CD4-positive, alpha-beta T cell (primary cell): ENCODE results near the gene DNAJB12. TPM values are rescaled to one million over a fixed set of nuclear protein-coding genes. Genes with fewer than 3 reads are reported as not detected.

Experiments used
- ATAC-seq: fragments of 200-7000 bp; cut with Tn5 transposase; one replicate; pipeline ENCODE4 v1.10.0; 2022; ENCODE audit warnings: mild to moderate bottlenecking; ENCODE audit not compliant: poor library complexity
- CTCF ChIA-PET: fragments of 350-600 bp; sonication (Branson Sonifier 250); formaldehyde crosslinking; loops from one replicate; lab custom pipeline; 2021; ENCODE audit warnings: antibody characterized with exemption, inconsistent platforms; lab: Charles Lee
- POLR2A ChIA-PET: fragments of 350-600 bp; sonication (Branson Sonifier 250); formaldehyde crosslinking; loops from one replicate; lab custom pipeline; 2021; ENCODE audit warnings: antibody characterized with exemption, inconsistent platforms; lab: Charles Lee
- DNase-seq, 14 experiments: peaks; one replicate each; pipeline ENCODE4 v3.0.0-alpha.2; 2013 to 2020; ENCODE audit warnings: mixed read lengths in 2 of 14
- H3K27ac ChIP-seq, 2 donors: one replicate each; pipeline versions ENCODE4 v1.5.1 to v1.7.0; 2013; ENCODE audit warnings: low read length in 2 of 2, low read depth in 1 of 2, mild to moderate bottlenecking in 1 of 2
- H3K27me3 ChIP-seq, 2 experiments: 1 replicate in 1 of 2; 2 replicates in 1 of 2; pipeline versions ENCODE4 v1.6.1 to v1.7.0; 2013; ENCODE audit warnings: low read length in 2 of 2, control low read depth in 1 of 2, mild to moderate bottlenecking in 1 of 2, moderate library complexity in 1 of 2; ENCODE audit not compliant: insufficient read depth in 2 of 2, control insufficient read depth in 1 of 2
- H3K36me3 ChIP-seq: one replicate; pipeline ENCODE4 v1.6.1; 2013; ENCODE audit warnings: low read length, control low read depth; ENCODE audit not compliant: insufficient read depth
- H3K4me1 ChIP-seq: one replicate; pipeline ENCODE4 v1.6.1; 2013; ENCODE audit warnings: low read length, control low read depth; ENCODE audit not compliant: insufficient read depth
- H3K4me3 ChIP-seq: one replicate; pipeline ENCODE4 v1.5.1; 2013; ENCODE audit warnings: mild to moderate bottlenecking, low read length, moderate library complexity
- H3K9me3 ChIP-seq, 2 experiments: 1 replicate in 1 of 2; 2 replicates in 1 of 2; pipeline versions ENCODE4 v1.6.1 to v1.7.0; 2013; ENCODE audit warnings: low read length in 2 of 2, mild to moderate bottlenecking in 2 of 2, control low read depth in 1 of 2, moderate library complexity in 1 of 2; ENCODE audit not compliant: control insufficient read depth in 1 of 2, insufficient read depth in 1 of 2
- H3K27ac Mint-ChIP-seq: one replicate; pipeline ENCODE4 v1.8.0; 2020; ENCODE audit warnings: mixed read lengths
- H3K27me3 Mint-ChIP-seq: one replicate; pipeline ENCODE4 v1.8.0; 2021; ENCODE audit warnings: mixed read lengths
- H3K36me3 Mint-ChIP-seq: one replicate; pipeline ENCODE4 v1.8.0; 2021; ENCODE audit warnings: low read depth, mixed read lengths
- H3K4me1 Mint-ChIP-seq: one replicate; pipeline ENCODE4 v1.8.0; 2021; ENCODE audit warnings: low read depth, mixed read lengths
- H3K4me3 Mint-ChIP-seq: one replicate; pipeline ENCODE4 v1.8.0; 2020; ENCODE audit warnings: mild to moderate bottlenecking, mixed read lengths
- H3K9me3 Mint-ChIP-seq: one replicate; pipeline ENCODE4 v1.8.0; 2020; ENCODE audit warnings: mixed read lengths
- intact Hi-C, 2 experiments: fragments of 100-400 bp; cut with DNase I in 1 of 2; cut with micrococcal nuclease in 1 of 2; formaldehyde crosslinking; loops; one replicate each; pipeline versions ENCODE4 v1.15.1 to v1.9.0; 2023 to 2025; cut with DNase I, micrococcal nuclease
- total RNA-seq, 174 experiments: library from RNA in 2 of 174; stranded (reverse) in 2 of 174; gene quantifications; one replicate each; pipeline ENCODE4 v1.2.3 and lab custom pipeline; 2021 to 2026
- TF ChIP-seq, protein P1 (sequence below): fragments of 200-600 bp; IDR thresholded peaks from one replicate; pipeline ENCODE4 v1.8.0; 2022; ENCODE audit warnings: antibody characterized with exemption, mild to moderate bottlenecking

Gene DNAJB12
- total RNA-seq, 2 experiments from 2014 or later: 25.2 to 27.0 TPM

DNA sequence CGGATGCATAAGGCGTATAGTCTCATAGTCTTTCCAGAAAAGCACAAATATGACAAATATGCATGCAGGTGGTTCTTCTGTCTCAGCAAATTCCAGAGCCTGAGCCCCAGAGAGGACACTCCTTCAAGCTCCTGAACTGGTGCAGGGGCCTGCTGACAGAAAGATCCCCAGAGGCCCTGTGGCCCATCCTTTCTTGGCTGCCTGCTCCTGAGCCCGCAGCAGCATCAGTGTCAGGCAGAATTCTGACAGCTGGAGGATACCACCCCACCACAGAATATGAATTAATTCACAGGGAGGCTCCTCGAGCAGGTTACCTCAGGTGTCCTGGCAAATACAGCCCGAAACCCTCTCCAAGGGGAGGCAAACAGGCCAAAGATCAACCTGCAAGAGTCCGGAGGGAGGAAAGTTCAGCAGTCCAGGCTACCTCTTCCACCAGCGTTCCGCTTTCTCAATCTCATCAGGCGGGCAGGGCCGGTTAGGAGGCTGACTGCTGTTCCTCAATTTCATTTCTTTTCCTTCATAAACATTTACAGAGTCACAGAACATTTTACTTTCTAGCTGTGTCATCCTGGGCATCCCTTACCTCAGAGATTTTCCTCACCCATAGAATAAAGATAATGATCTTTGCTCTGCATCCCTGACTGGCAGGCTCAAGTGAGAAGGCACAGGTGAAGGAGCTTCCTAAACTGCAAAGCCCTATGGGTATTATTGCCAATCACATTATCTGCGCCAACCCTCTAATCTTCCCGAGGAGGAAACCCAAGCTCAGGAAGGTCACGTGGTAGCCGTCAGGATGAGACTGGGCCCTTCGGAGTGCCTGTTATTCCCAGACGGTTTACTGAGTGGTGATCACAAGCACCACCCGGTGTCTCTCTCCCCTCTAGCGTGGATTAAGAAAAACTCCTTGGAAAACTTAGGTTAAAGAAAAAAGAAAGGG lies 1.4 kb downstream of the DNAJB12 start:
- no peak for ATAC-seq
- Mint-ChIP-seq H3K4me1 (peaks cover 59% of the 10 kb centered on the region), H3K9me3 (no peaks in the 10 kb centered on the region), H3K4me3 (peak overlapping the region; percentile 99), H3K36me3 (peaks cover 56% of the 10 kb centered on the region), H3K27me3 (no peaks in the 10 kb centered on the region), H3K27ac (peak overlapping the region; percentile 92)
- Histone ChIP-seq H3K4me3 (peak overlapping the region; percentile 95), H3K9me3 (no peaks in the 10 kb centered on the region), H3K36me3 (peaks cover 39% of the 10 kb centered on the region), H3K27ac (peak overlapping the region; percentile 95 to 97), H3K4me1 (peaks cover 28% of the 10 kb centered on the region), H3K27me3 (no peaks in the 10 kb centered on the region)
- ChIA-PET POLR2A (interaction anchor here (0.8 kb wide), 1 partner anchor 105 kb away, joined by 3 read pairs; no protein-coding TSS in a partner anchor), CTCF (no interaction called here)
- intact Hi-C loops: loop anchor here in 1 of 2 experiments (10.0 kb wide), 2 partner anchors 978 to 1142 kb away; partner anchors contain the start of gene PPP3CB
- DNase-seq: no peak
- TF ChIP-seq, protein P1, sequence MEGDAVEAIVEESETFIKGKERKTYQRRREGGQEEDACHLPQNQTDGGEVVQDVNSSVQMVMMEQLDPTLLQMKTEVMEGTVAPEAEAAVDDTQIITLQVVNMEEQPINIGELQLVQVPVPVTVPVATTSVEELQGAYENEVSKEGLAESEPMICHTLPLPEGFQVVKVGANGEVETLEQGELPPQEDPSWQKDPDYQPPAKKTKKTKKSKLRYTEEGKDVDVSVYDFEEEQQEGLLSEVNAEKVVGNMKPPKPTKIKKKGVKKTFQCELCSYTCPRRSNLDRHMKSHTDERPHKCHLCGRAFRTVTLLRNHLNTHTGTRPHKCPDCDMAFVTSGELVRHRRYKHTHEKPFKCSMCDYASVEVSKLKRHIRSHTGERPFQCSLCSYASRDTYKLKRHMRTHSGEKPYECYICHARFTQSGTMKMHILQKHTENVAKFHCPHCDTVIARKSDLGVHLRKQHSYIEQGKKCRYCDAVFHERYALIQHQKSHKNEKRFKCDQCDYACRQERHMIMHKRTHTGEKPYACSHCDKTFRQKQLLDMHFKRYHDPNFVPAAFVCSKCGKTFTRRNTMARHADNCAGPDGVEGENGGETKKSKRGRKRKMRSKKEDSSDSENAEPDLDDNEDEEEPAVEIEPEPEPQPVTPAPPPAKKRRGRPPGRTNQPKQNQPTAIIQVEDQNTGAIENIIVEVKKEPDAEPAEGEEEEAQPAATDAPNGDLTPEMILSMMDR: no peak

DNA sequence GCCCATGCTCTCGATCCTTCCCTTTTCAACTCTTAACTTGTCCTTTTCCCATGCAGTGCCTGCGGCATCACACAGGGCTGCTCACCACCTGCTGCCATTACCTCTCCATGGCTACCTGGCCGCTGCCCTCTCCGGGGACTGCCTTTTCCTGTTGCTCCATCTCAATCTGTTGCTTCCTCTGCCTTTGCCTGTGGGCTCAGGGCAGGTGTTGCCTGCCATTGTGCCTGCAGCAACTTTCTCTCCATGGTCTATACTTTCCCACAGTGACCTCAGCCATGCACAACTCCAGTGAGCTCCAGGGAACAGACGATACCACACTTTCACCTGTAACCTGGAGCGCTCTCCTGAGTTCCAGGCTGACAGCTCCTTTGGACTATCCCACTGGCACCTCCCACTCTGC lies 3.2 kb downstream of the DNAJB12 start:
- Mint-ChIP-seq H3K4me1 (peaks cover 59% of the 10 kb centered on the region), H3K9me3 (no peaks in the 10 kb centered on the region), H3K4me3 (peak overlapping the region; percentile 66), H3K27me3 (no peaks in the 10 kb centered on the region), H3K27ac (no peak overlapping the region), H3K36me3 (peaks cover 56% of the 10 kb centered on the region)
- ATAC-seq: no peak
- TF ChIP-seq, protein P1: no peak
- Histone ChIP-seq H3K27me3 (no peaks in the 10 kb centered on the region), H3K9me3 (no peaks in the 10 kb centered on the region), H3K4me3 (no peak overlapping the region), H3K4me1 (peaks cover 28% of the 10 kb centered on the region), H3K36me3 (peaks cover 45% of the 10 kb centered on the region), H3K27ac (no peak overlapping the region)
- intact Hi-C loops: loop anchor here in 1 of 2 experiments (10.0 kb wide), 2 partner anchors 977 to 1143 kb away; partner anchors contain the start of gene PPP3CB
- no peak for DNase-seq
- ChIA-PET CTCF (no interaction called here), POLR2A (no interaction called here)

DNA sequence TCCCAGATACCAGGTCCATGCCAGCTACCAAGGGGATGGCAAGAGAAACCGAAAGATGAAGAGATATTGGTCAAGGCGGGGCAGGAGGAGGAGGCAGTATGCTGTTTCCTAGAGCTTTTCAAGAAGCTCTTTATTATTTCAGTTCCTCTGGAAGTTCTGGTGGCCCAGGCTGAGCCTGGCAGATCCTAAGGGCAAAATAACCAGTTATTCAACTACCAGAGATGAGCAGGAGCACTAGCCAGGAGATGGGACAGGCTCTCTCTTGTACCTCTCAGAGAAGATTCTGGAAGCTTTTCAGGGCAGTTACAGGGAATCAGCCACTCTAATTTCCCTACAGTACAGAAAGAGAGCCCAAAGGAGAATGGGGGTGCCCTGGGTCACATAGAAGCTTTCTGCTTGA lies 5.3 kb downstream of the DNAJB12 start:
- H3K9me3 Mint-ChIP-seq: no peaks in the 10 kb centered on the region
- H3K27ac Mint-ChIP-seq: peak overlapping the region; percentile 33
- no peaks in the 10 kb centered on the region for H3K27me3 Mint-ChIP-seq
- DNase-seq: no peak
- H3K36me3 ChIP-seq: peaks cover 50% of the 10 kb centered on the region
- peak overlapping the region; percentile 69 for H3K4me3 Mint-ChIP-seq
- H3K4me3 ChIP-seq: no peak overlapping the region
- no peak for ATAC-seq
- TF ChIP-seq, protein P1: no peak
- POLR2A ChIA-PET: interaction anchor here (0.6 to 1.2 kb wide), 2 partner anchors 24 to 263 kb away, joined by 4 to 5 read pairs; no protein-coding TSS in a partner anchor
- peaks cover 29% of the 10 kb centered on the region for H3K4me1 ChIP-seq
- H3K36me3 Mint-ChIP-seq: peaks cover 51% of the 10 kb centered on the region
- no peaks in the 10 kb centered on the region for H3K27me3 ChIP-seq
- no peak overlapping the region for H3K27ac ChIP-seq
- peaks cover 48% of the 10 kb centered on the region for H3K4me1 Mint-ChIP-seq
- intact Hi-C loops: no loop called here
- CTCF ChIA-PET: interaction anchor here (1.4 kb wide), 1 partner anchor 12 kb away, joined by 7 read pairs; no protein-coding TSS in a partner anchor
- no peaks in the 10 kb centered on the region for H3K9me3 ChIP-seq
